ENCODE data around the gene WASL. TPM values are rescaled to one million over a fixed set of nuclear protein-coding genes. Genes with fewer than 3 reads are reported as not detected.

The WASL gene
- polyA plus RNA-seq, 4 donors: 75.9 to 105 (median 95.7) TPM

- DNase-seq (ENCODE audit: low read depth in 4 of 4, low spot score in 3 of 4): no peak
Observed at GRCh38 chr7:123663200-123663599, 85.6 kb downstream of the WASL start.

GRCh38 chr7:123662755-123663154 is 86.0 kb downstream of the WASL start:
- DNase-seq (ENCODE audit: low read depth in 4 of 4, low spot score in 3 of 4): no peak

GRCh38 chr7:123662293-123662692 is 86.5 kb downstream of the WASL start:
- no peak for DNase-seq (ENCODE audit: low read depth in 4 of 4, low spot score in 3 of 4)

- DNase-seq (ENCODE audit: low read depth in 4 of 4, low spot score in 3 of 4): no peak
Observed at GRCh38 chr7:123661765-123662164, 87.0 kb downstream of the WASL start.

- DNase-seq (ENCODE audit: low read depth in 4 of 4, low spot score in 3 of 4): no peak
Observed at GRCh38 chr7:123660514-123661354, 88.1 kb downstream of the WASL start.

GRCh38 chr7:123658023-123658422 is 90.8 kb downstream of the WASL start:
- no peak for DNase-seq (ENCODE audit: low read depth in 4 of 4, low spot score in 3 of 4)

GRCh38 chr7:123657304-123657685 is 91.5 kb downstream of the WASL start:
- no peak for DNase-seq (ENCODE audit: low read depth in 4 of 4, low spot score in 3 of 4)

- no peak for DNase-seq (ENCODE audit: low read depth in 4 of 4, low spot score in 3 of 4)
Observed at GRCh38 chr7:123656544-123657303, 92.1 kb downstream of the WASL start.

GRCh38 chr7:123655614-123656013 is 93.2 kb downstream of the WASL start, which contains the start of gene LMOD2:
LMOD2 (plus strand) TSS chr7:123655866; CDS start chr7:123655964, 98 bp downstream.
- no peak for DNase-seq (ENCODE audit: low read depth in 4 of 4, low spot score in 3 of 4)

GRCh38 chr7:123653162-123653561 is 95.6 kb downstream of the WASL start:
- DNase-seq (ENCODE audit: low read depth in 4 of 4, low spot score in 3 of 4): no peak

GRCh38 chr7:123652406-123652805 is 96.4 kb downstream of the WASL start:
- DNase-seq (ENCODE audit: low read depth in 4 of 4, low spot score in 3 of 4): no peak

- DNase-seq (ENCODE audit: low read depth in 4 of 4, low spot score in 3 of 4): no peak
Observed at GRCh38 chr7:123650595-123650994, 98.2 kb downstream of the WASL start.

GRCh38 chr7:123649964-123650363 is 98.8 kb downstream of the WASL start:
- DNase-seq (ENCODE audit: low read depth in 4 of 4, low spot score in 3 of 4): no peak

GRCh38 chr7:123647106-123647730 is 101.6 kb downstream of the WASL start:
- no peak for DNase-seq (ENCODE audit: low read depth in 4 of 4, low spot score in 3 of 4)

GRCh38 chr7:123645516-123645915 is 103.3 kb downstream of the WASL start:
- no peak for DNase-seq (ENCODE audit: low read depth in 4 of 4, low spot score in 3 of 4)

GRCh38 chr7:123643495-123644441 is 105.0 kb downstream of the WASL start:
- peak in 1 of 4 donors; percentile 28 for DNase-seq (ENCODE audit: low read depth in 4 of 4, low spot score in 3 of 4)

GRCh38 chr7:123641901-123642300 is 106.9 kb downstream of the WASL start:
- no peak for DNase-seq (ENCODE audit: low read depth in 4 of 4, low spot score in 3 of 4)

- DNase-seq (ENCODE audit: low read depth in 4 of 4, low spot score in 3 of 4): no peak
Observed at GRCh38 chr7:123640583-123640982, 108.2 kb downstream of the WASL start.

GRCh38 chr7:123639631-123640030 is 109.2 kb downstream of the WASL start:
- no peak for DNase-seq (ENCODE audit: low read depth in 4 of 4, low spot score in 3 of 4)

- no peak for DNase-seq (ENCODE audit: low read depth in 4 of 4, low spot score in 3 of 4)
Observed at GRCh38 chr7:123637878-123638277, 110.9 kb downstream of the WASL start.
